ENCODE measurements around the gene CLCN7. TPM values are rescaled to one million over a fixed set of nuclear protein-coding genes. Genes with fewer than 3 reads are reported as not detected.

CLCN7 gene
- total RNA-seq, 1 experiment from 2014 or later, result 21.0 TPM

- DNase-seq (ENCODE audit: low spot score), result no peak
Measured at GRCh38 chr16:1403733-1404132, 71.1 kb downstream of the CLCN7 start.

- no peak for DNase-seq (ENCODE audit: low spot score)
Measured at GRCh38 chr16:1403036-1403435, 71.8 kb downstream of the CLCN7 start.

GRCh38 chr16:1401758-1402154 lies 73.1 kb downstream of the CLCN7 start:
- DNase-seq (ENCODE audit: low spot score), result no peak

GRCh38 chr16:1401061-1401757 lies 73.6 kb downstream of the CLCN7 start:
- DNase-seq (ENCODE audit: low spot score), result no peak

- no peak for DNase-seq (ENCODE audit: low spot score)
Measured at GRCh38 chr16:1398826-1399581, 75.8 kb downstream of the CLCN7 start.

GRCh38 chr16:1398351-1398750 lies 76.5 kb downstream of the CLCN7 start:
- no peak for DNase-seq (ENCODE audit: low spot score)

- no peak for DNase-seq (ENCODE audit: low spot score)
Measured at GRCh38 chr16:1397779-1398178, 77.0 kb downstream of the CLCN7 start.

- no peak for DNase-seq (ENCODE audit: low spot score)
Measured at GRCh38 chr16:1395444-1396031, 79.3 kb downstream of the CLCN7 start.

Other genes with a start within 250 kb of the CLCN7 start
- 0.88 and 1.1 TPM in 2 replicates for gene TPSG1, start 249.8 kb downstream of the CLCN7 start, total RNA-seq (2014; rRNA removed; shearing (Covaris generic))
- gene TPSB2, start 244.8 kb downstream of the CLCN7 start, total RNA-seq (2014; rRNA removed; shearing (Covaris generic)), result 0.17 TPM in 1 of 2 replicates, not detected in the other
- not detected in 2 replicates for gene TPSAB1, start 234.3 kb downstream of the CLCN7 start, total RNA-seq (2014; rRNA removed; shearing (Covaris generic))
- not detected in 2 replicates for gene TPSD1, start 219.0 kb downstream of the CLCN7 start, total RNA-seq (2014; rRNA removed; shearing (Covaris generic))
- 77.4 and 121 TPM in 2 replicates for gene UBE2I, start 165.4 kb downstream of the CLCN7 start, total RNA-seq (2014; rRNA removed; shearing (Covaris generic))
- gene BAIAP3, start 141.4 kb downstream of the CLCN7 start, total RNA-seq (2014; rRNA removed; shearing (Covaris generic)), result 0.06 and 1.3 TPM in 2 replicates
- gene TSR3, start 123.2 kb downstream of the CLCN7 start, total RNA-seq (2014; rRNA removed; shearing (Covaris generic)), result 41.5 and 53.8 TPM in 2 replicates
- gene GNPTG, start 123.1 kb downstream of the CLCN7 start, total RNA-seq (2014; rRNA removed; shearing (Covaris generic)), result 27.9 and 37.1 TPM in 2 replicates
- gene UNKL, start 60.3 kb downstream of the CLCN7 start, total RNA-seq (2014; rRNA removed; shearing (Covaris generic)), result 12.4 and 14.4 TPM in 2 replicates
- gene UQCC4, start 54.3 kb downstream of the CLCN7 start, total RNA-seq (2014; rRNA removed; shearing (Covaris generic)), result 24.8 and 40.7 TPM in 2 replicates
- not detected in 2 replicates for gene PERCC1, start 44.0 kb downstream of the CLCN7 start, total RNA-seq (2014; rRNA removed; shearing (Covaris generic))
- not detected in 2 replicates for gene CCDC154, start 30.5 kb downstream of the CLCN7 start, total RNA-seq (2014; rRNA removed; shearing (Covaris generic))
- gene PTX4, start 13.9 kb upstream of the CLCN7 start, total RNA-seq (2014; rRNA removed; shearing (Covaris generic)), result not detected in 2 replicates
- gene TELO2, start 18.3 kb upstream of the CLCN7 start, total RNA-seq (2014; rRNA removed; shearing (Covaris generic)), result 3.6 and 4.8 TPM in 2 replicates
- gene TMEM204, start 58.6 kb upstream of the CLCN7 start, total RNA-seq (2014; rRNA removed; shearing (Covaris generic)), result not detected in 2 replicates
- gene IFT140, start 137.0 kb upstream of the CLCN7 start, total RNA-seq (2014; rRNA removed; shearing (Covaris generic)), result 8.4 and 12.2 TPM in 2 replicates
- gene CRAMP1, start 137.3 kb upstream of the CLCN7 start, total RNA-seq (2014; rRNA removed; shearing (Covaris generic)), result 2.4 and 3.1 TPM in 2 replicates
- gene JPT2, start 203.3 kb upstream of the CLCN7 start, total RNA-seq (2014; rRNA removed; shearing (Covaris generic)), result 54.4 and 71.2 TPM in 2 replicates
- 2.6 and 4.4 TPM in 2 replicates for gene MAPK8IP3, start 231.2 kb upstream of the CLCN7 start, total RNA-seq (2014; rRNA removed; shearing (Covaris generic))